Measurements from ENCODE around the gene MMP1.

Gene MMP1

DNA sequence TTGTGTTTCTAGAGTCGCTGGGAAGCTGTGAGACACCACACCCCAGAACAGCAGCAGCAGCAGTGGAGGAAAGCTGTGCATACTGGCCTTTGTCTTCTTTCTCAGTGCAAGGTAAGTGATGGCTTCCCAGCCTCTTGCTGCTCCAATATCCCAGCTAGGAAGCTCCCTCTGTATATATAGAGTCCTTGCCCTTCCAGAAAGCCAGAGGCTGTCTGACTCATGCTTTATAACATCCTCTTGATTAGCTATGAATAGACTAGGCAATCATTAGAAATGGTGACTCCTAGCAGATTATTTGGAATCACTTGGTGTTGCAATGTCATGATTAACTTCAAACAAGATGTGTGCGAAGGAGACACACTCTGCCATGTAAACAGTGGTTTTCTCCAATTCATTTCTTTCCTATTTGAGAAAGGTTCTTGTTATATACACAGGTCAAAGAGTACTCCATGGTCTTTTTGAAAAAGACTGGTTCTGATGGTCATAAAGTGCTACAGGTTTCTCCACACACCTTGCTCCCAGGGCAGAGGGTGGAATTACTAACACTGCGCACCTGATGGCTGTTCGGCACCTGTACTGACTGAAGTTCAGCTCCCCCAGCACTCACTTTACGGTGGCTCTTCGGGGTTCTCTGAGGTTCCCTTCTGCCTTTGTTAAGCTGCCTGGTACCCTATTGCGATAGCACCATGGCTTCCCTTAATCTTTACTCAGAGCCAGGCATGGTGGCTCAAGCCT is at the start of gene MMP1:
Gene MMP1, minus strand, starts transcription at position 149 of the 735 bp plus-strand sequence. Its CDS starts 68 bp downstream, at position 81.
- DNase-seq (ENCODE audit: insufficient read length, low spot score) (no peak), FAIRE-seq (no peak)
- TF ChIP-seq POLR2A (IDR thresholded peaks at IDR 0.05; ENCODE audit: low read depth, low read length) = no peak

DNA sequence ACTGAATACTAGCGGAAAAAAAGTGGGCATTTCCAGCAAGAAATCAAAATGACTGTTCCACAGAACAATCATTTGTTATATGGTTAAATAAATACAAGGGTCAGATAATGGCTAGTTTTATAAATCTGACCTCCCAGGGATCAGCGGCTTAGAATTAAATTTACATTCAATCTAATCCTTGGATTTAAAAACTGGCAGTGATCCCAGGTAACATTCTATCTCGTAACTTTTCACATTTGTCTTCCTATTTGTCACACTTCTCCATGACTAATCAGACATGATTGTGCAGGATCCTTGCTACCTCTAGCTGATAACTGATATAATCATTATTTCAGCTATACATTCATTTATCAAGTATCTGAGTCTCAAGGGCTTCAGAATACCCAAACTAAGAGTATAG is 48.3 kb upstream of the MMP1 start:
- DNase-seq (ENCODE audit: insufficient read length, low spot score) = no peak
- no peak for TF ChIP-seq POLR2A (IDR thresholded peaks at IDR 0.05; ENCODE audit: low read depth, low read length)

DNA sequence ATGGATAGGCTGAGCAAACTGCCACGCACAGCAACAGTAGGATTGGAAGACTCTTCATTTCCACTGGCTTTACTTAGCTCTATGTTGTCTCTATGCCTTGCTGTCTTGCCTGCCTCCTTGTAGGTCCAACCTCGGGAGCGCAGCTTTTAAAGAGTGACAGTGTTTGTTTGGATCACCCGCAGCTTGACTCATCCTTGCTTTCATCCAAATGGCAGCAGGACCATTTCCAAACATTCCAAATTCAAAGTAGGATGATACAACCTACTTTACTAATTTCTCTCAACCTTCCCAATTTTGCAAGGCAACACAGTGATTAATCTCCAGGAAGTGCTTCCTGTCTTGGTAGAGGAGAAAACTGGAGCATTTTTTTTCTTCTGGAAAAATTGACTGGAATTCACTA is 45.5 kb upstream of the MMP1 start, which contains the start of gene MMP3:
Gene MMP3, minus strand, starts transcription at position 121 of the 400 bp plus-strand sequence. Its CDS starts 63 bp downstream, at position 58.
- FAIRE-seq = no peak
- no peak for TF ChIP-seq POLR2A (IDR thresholded peaks at IDR 0.05; ENCODE audit: low read depth, low read length)
- no peak for DNase-seq (ENCODE audit: insufficient read length, low spot score)

More for the DNA sequence above, 48.3 kb upstream of the MMP1 start:
- no peak for FAIRE-seq

DNA sequence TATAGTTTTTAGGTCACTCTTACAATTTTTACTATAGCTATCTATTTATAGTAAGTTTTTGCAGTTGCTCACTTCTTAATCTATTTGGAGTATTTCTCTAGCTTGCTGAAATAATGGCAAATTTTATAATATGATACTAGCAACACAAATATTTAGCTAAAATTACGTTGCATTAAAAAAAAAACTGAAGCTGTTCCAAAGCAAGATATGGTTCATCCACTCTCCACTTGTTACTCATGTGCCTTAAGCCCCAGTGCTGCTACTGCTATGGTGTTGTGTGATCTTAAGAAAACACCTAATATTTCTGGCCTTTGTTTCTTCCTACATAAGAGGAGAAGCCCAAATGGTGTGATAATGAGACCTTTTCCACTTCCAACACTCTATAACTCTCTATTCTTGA is 45.0 kb upstream of the MMP1 start:
- DNase-seq (ENCODE audit: insufficient read length, low spot score) (no peak), FAIRE-seq (no peak)
- TF ChIP-seq POLR2A (IDR thresholded peaks at IDR 0.05; ENCODE audit: low read depth, low read length) = no peak

DNA sequence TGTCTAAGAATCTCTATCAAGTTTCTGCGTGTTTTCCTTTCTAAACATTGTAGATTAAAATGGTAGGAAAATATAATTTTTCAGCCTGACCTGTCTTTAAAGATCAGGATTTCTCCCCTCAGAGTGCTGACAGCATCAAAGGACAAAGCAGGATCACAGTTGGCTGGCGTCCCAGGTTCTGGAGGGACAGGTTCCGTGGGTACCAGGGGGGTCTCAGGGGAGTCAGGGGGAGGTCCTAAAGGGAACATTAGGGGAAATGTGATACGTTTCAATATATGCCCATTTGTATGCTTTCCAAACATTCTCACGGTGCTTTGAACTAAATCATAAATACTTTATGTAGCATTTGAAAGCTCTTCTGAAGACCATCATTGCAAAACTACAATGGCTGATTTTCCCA is 42.1 kb upstream of the MMP1 start:
- TF ChIP-seq POLR2A (IDR thresholded peaks at IDR 0.05; ENCODE audit: low read depth, low read length) = no peak
- DNase-seq (ENCODE audit: insufficient read length, low spot score) = no peak
- FAIRE-seq = no peak

DNA sequence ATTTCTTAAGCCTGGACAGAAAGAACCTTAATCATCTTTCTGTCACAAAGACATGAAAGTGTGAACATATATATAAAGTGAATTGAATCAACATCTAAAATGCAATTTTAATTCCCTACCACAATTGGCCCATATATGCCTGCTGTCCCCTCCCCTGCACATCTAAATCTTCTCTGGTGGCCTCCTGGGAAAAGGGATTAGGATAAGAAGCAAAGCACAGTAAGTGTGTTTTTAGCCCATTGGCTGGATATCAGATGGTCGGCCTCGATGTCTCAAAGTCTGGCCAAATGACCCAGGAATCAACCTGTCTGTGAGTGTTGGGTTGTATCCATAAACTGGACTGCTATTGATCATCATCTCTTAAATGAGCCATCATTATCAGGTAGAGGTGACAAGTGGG is 39.7 kb upstream of the MMP1 start:
- DNase-seq (ENCODE audit: insufficient read length, low spot score) = no peak
- no peak for FAIRE-seq
- no peak for TF ChIP-seq POLR2A (IDR thresholded peaks at IDR 0.05; ENCODE audit: low read depth, low read length)

DNA sequence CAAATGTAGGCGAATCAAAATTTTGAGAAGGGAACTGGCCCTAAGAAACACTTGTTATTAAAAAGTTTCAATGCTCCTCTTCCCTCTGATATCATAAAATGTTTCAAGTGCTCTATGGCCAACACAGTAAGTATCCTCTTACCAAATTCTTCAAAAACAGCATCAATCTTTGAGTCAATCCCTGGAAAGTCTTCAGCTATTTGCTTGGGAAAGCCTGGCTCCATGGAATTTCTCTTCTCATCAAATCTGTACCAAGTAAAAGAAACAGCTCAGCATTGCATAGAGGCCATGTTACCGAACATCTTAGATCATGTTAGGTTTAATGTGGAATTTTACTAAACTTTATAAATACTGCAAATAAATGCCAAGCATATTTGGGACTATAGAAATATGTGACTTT is 39.2 kb upstream of the MMP1 start:
- DNase-seq (ENCODE audit: insufficient read length, low spot score) (no peak), FAIRE-seq (no peak)
- no peak for TF ChIP-seq POLR2A (IDR thresholded peaks at IDR 0.05; ENCODE audit: low read depth, low read length)

DNA sequence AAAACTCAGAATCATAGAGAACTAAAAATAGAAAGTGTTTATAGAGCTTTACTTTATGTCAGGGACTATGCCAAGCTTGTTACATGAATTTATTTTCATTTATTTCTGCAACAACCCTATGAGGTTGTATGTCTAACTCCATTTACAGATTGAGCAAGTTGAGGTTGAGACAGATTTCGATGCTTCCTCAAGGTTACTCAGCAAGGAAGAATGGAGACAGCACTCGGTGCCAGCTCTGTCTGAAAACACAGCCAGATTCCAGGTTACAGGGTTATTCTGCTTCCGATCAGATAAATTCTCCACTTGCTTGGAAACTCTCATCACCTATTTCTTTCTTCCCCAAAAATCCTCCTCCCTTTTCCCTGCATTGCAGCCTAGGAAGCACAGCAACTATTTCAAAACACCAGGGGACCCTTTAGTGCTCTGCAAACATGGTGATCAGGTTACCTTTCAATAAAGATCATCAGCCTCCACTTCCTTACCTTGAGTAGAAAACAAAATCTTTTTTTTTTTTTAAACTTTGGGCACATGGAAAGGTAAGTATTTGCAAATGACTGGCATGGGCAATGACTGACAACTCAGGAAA is 38.4 kb upstream of the MMP1 start:
- no peak for FAIRE-seq
- DNase-seq (ENCODE audit: insufficient read length, low spot score) = no peak
- no peak for TF ChIP-seq POLR2A (IDR thresholded peaks at IDR 0.05; ENCODE audit: low read depth, low read length)

DNA sequence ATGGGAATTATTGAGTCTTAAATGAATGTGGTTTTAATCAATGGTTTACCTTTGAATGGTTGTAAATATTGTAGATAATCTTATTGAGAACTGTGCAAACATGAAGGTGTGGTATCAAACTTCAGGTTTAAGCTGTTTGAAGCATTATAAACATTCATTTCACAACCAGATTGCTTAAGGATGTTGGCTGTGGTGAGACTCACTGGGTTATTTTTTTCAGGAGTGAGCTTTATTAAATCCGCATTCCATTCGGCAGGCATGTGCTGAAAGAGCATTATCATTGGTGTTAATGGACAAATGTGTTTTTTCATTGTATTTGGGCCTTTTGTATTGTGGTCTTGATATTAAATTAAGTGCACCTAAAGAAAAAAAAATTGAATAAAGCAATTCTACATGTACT is 35.8 kb upstream of the MMP1 start:
- FAIRE-seq = no peak
- TF ChIP-seq POLR2A (IDR thresholded peaks at IDR 0.05; ENCODE audit: low read depth, low read length) = no peak

DNA sequence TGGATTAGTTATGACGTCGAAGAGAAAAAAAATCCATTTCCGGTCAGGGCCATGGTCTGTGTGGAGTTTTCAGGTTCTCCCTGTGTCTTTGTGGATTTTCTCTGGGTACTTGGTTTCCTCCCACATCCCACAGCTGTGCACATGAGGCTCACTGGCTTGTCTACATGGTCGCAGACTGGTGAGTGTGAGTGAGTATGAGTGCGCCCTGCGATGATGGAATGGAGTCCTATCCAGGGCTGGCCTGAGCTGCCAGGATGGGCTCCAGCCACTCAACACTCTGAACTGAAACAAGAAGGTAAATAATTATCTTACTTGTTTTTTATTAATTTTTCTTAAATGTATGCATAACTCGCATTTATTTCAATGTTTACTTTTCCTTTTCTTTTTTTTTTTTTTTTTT is 34.7 kb upstream of the MMP1 start:
- FAIRE-seq = no peak
- no peak for DNase-seq (ENCODE audit: insufficient read length, low spot score)
- no peak for TF ChIP-seq POLR2A (IDR thresholded peaks at IDR 0.05; ENCODE audit: low read depth, low read length)

More for the DNA sequence above, 35.8 kb upstream of the MMP1 start:
- DNase-seq (ENCODE audit: insufficient read length, low spot score) = no peak

DNA sequence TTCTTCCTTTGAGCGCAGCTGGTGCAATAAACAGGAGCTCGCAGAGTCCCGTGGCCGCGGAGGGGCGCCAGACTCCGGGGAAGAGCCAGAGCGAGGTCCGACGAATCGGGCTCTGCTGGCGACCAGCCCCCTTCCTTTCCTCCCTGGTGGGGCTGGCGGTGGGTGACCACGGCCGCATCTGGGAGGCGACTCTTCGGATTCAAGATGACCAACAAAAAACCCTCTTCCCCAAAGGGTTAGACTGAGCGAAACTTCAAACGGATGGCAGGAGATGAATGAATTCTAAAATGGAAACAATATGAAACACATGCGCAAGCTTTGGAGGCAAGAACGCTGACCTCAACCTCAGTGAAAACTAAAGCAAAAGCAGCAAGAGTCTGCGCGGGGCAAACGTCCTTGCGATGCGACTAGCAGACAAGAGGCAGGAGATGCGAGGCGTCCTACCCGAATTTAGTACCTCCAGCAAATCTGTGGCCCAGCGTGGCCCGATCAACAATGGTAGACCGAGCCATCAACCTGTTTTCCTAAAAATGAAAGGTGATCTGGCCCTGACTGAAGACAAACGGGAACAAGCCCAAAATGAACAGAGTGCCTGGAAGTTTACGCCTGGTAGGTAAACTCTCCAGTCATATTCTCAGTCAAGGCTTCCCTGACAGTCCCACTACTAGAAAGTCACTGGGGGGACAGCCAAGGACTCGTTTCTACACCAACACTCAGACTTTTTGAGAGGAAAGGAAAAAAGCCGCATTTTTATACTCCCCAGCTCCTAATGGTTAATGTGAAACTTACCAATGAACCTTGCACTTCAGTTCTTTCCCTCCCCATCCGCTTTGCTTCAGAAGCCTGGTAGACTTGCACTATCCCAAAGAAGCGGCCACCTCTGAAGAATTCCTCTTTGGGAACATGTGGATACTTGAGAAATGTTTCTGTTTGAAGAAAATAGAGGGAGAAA is 33.8 kb upstream of the MMP1 start:
- TF ChIP-seq POLR2A (IDR thresholded peaks at IDR 0.05; ENCODE audit: low read depth, low read length) = no peak
- FAIRE-seq (no peak), DNase-seq (ENCODE audit: insufficient read length, low spot score) (no peak)

DNA sequence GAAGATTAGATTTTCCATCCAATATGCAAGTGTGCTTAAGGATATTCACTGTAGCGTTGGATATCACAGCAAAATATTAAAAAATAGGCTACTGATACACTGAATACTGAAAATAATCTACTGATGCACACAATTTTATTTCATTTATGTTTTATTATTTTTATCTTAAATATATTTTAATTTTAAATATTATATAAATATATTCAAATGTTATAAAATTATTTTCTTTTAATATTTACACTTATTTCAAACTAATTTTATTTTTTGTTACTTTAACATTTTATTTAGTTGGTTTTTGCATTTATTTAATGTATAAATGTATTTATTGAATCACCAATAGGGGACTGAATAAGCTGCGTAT is 33.1 kb upstream of the MMP1 start:
- TF ChIP-seq POLR2A (IDR thresholded peaks at IDR 0.05; ENCODE audit: low read depth, low read length) = no peak
- FAIRE-seq = no peak
- DNase-seq (ENCODE audit: insufficient read length, low spot score) = no peak

DNA sequence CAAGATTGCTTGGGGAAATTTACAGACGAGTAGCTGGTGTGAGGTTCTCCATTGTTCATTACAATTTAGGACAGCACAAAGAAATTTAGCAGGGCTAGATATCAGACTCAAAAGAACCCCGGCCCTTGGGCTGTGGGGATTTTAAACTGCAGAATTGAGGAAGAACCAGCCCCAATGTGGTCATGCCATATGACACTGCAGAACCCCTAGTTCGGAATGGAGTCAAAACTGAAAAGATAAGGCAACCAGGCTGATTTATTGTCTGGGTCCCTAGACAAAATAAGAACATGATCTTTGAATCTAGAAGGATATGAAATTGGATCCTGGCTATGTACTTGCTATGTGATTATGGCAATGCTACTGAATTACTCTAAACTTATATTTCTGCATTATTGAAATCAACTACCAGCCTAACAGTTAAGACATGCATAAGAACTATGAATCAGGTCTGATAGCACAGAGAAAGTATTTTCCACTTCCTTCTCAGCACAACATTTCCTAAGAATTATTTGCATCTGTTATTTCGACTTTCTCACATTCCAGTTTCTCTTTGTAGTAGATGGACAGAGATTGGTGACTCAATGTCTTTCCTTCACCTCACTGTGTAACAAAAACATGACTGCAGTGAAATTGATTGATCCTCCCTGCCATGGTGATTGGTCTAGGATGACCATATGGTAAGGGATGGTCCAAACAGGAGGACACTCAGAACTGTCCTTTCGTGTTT is 32.2 kb upstream of the MMP1 start:
- no peak for DNase-seq (ENCODE audit: insufficient read length, low spot score)
- no peak for TF ChIP-seq POLR2A (IDR thresholded peaks at IDR 0.05; ENCODE audit: low read depth, low read length)
- FAIRE-seq = no peak
